Measurements from ENCODE around the gene PRMT7.

PRMT7 gene

GRCh38 chr16:68364561-68364998 lies 53.8 kb downstream of the PRMT7 start:
- Histone ChIP-seq H3K9ac (ENCODE audit: low read length) (no peak overlapping the region), H3K36me3 (ENCODE audit: control insufficient read depth, insufficient read depth, low read length) (peaks cover 13% of the 10 kb centered on the region), H3K9me3 (ENCODE audit: control insufficient read depth, low read length) (no peaks in the 10 kb centered on the region), H3K4me3 (ENCODE audit: low read length) (no peak overlapping the region), H3K4me1 (ENCODE audit: control insufficient read depth, insufficient read depth, low read length) (peaks cover 4% of the 10 kb centered on the region), H3K27me3 (ENCODE audit: control insufficient read depth, insufficient read depth, low read length) (no peaks in the 10 kb centered on the region)

- H3K27me3 ChIP-seq (ENCODE audit: control insufficient read depth, insufficient read depth, low read length), result no peaks in the 10 kb centered on the region
Measured at GRCh38 chr16:68365167-68365817, 54.5 kb downstream of the PRMT7 start.

GRCh38 chr16:68366062-68366461 lies 55.2 kb downstream of the PRMT7 start:
- peaks cover 4% of the 10 kb centered on the region for H3K4me1 ChIP-seq (ENCODE audit: control insufficient read depth, insufficient read depth, low read length)
- peaks cover 13% of the 10 kb centered on the region for H3K36me3 ChIP-seq (ENCODE audit: control insufficient read depth, insufficient read depth, low read length)
- H3K9me3 ChIP-seq (ENCODE audit: control insufficient read depth, low read length), result no peaks in the 10 kb centered on the region
- H3K4me3 ChIP-seq (ENCODE audit: low read length), result no peak overlapping the region
- H3K27me3 ChIP-seq (ENCODE audit: control insufficient read depth, insufficient read depth, low read length), result no peaks in the 10 kb centered on the region
- no peak overlapping the region for H3K9ac ChIP-seq (ENCODE audit: low read length)

More at GRCh38 chr16:68365167-68365817, 54.5 kb downstream of the PRMT7 start:
- Histone ChIP-seq H3K9me3 (ENCODE audit: control insufficient read depth, low read length) (no peaks in the 10 kb centered on the region), H3K4me1 (ENCODE audit: control insufficient read depth, insufficient read depth, low read length) (peaks cover 4% of the 10 kb centered on the region), H3K4me3 (ENCODE audit: low read length) (no peak overlapping the region), H3K9ac (ENCODE audit: low read length) (no peak overlapping the region), H3K36me3 (ENCODE audit: control insufficient read depth, insufficient read depth, low read length) (peaks cover 13% of the 10 kb centered on the region)

GRCh38 chr16:68367030-68367429 lies 56.2 kb downstream of the PRMT7 start:
- Histone ChIP-seq H3K27me3 (ENCODE audit: control insufficient read depth, insufficient read depth, low read length) (no peaks in the 10 kb centered on the region), H3K4me3 (ENCODE audit: low read length) (no peak overlapping the region), H3K36me3 (ENCODE audit: control insufficient read depth, insufficient read depth, low read length) (peaks cover 13% of the 10 kb centered on the region), H3K9me3 (ENCODE audit: control insufficient read depth, low read length) (no peaks in the 10 kb centered on the region), H3K9ac (ENCODE audit: low read length) (no peak overlapping the region), H3K4me1 (ENCODE audit: control insufficient read depth, insufficient read depth, low read length) (peaks cover 4% of the 10 kb centered on the region)

GRCh38 chr16:68367440-68367839 lies 56.6 kb downstream of the PRMT7 start:
- Histone ChIP-seq H3K9ac (ENCODE audit: low read length) (no peak overlapping the region), H3K4me1 (ENCODE audit: control insufficient read depth, insufficient read depth, low read length) (peaks cover 4% of the 10 kb centered on the region)

GRCh38 chr16:68367891-68368290 lies 57.1 kb downstream of the PRMT7 start:
- Histone ChIP-seq H3K4me3 (ENCODE audit: low read length) (no peak overlapping the region), H3K4me1 (ENCODE audit: control insufficient read depth, insufficient read depth, low read length) (peaks cover 4% of the 10 kb centered on the region), H3K9me3 (ENCODE audit: control insufficient read depth, low read length) (no peaks in the 10 kb centered on the region), H3K36me3 (ENCODE audit: control insufficient read depth, insufficient read depth, low read length) (peaks cover 13% of the 10 kb centered on the region), H3K27me3 (ENCODE audit: control insufficient read depth, insufficient read depth, low read length) (no peaks in the 10 kb centered on the region), H3K9ac (ENCODE audit: low read length) (no peak overlapping the region)

More at GRCh38 chr16:68367440-68367839, 56.6 kb downstream of the PRMT7 start:
- H3K9me3 ChIP-seq (ENCODE audit: control insufficient read depth, low read length), result no peaks in the 10 kb centered on the region
- H3K4me3 ChIP-seq (ENCODE audit: low read length), result no peak overlapping the region
- no peaks in the 10 kb centered on the region for H3K27me3 ChIP-seq (ENCODE audit: control insufficient read depth, insufficient read depth, low read length)
- peaks cover 13% of the 10 kb centered on the region for H3K36me3 ChIP-seq (ENCODE audit: control insufficient read depth, insufficient read depth, low read length)

GRCh38 chr16:68368301-68368888 lies 57.6 kb downstream of the PRMT7 start:
- no peak overlapping the region for H3K9ac ChIP-seq (ENCODE audit: low read length)
- H3K27me3 ChIP-seq (ENCODE audit: control insufficient read depth, insufficient read depth, low read length), result no peaks in the 10 kb centered on the region
- peaks cover 9% of the 10 kb centered on the region for H3K4me1 ChIP-seq (ENCODE audit: control insufficient read depth, insufficient read depth, low read length)
- peaks cover 13% of the 10 kb centered on the region for H3K36me3 ChIP-seq (ENCODE audit: control insufficient read depth, insufficient read depth, low read length)
- H3K9me3 ChIP-seq (ENCODE audit: control insufficient read depth, low read length), result no peaks in the 10 kb centered on the region
- no peak overlapping the region for H3K4me3 ChIP-seq (ENCODE audit: low read length)

GRCh38 chr16:68369168-68369567 lies 58.3 kb downstream of the PRMT7 start:
- no peak overlapping the region for H3K9ac ChIP-seq (ENCODE audit: low read length)
- no peaks in the 10 kb centered on the region for H3K27me3 ChIP-seq (ENCODE audit: control insufficient read depth, insufficient read depth, low read length)
- peaks cover 16% of the 10 kb centered on the region for H3K4me1 ChIP-seq (ENCODE audit: control insufficient read depth, insufficient read depth, low read length)
- no peak overlapping the region for H3K4me3 ChIP-seq (ENCODE audit: low read length)
- H3K9me3 ChIP-seq (ENCODE audit: control insufficient read depth, low read length), result no peaks in the 10 kb centered on the region
- peaks cover 7% of the 10 kb centered on the region for H3K36me3 ChIP-seq (ENCODE audit: control insufficient read depth, insufficient read depth, low read length)

- Histone ChIP-seq H3K27me3 (ENCODE audit: control insufficient read depth, insufficient read depth, low read length) (no peaks in the 10 kb centered on the region), H3K9me3 (ENCODE audit: control insufficient read depth, low read length) (no peaks in the 10 kb centered on the region), H3K36me3 (ENCODE audit: control insufficient read depth, insufficient read depth, low read length) (no peaks in the 10 kb centered on the region), H3K4me3 (ENCODE audit: low read length) (no peak overlapping the region), H3K9ac (ENCODE audit: low read length) (no peak overlapping the region), H3K4me1 (ENCODE audit: control insufficient read depth, insufficient read depth, low read length) (peaks cover 21% of the 10 kb centered on the region)
Measured at GRCh38 chr16:68369697-68370580, 59.1 kb downstream of the PRMT7 start.

GRCh38 chr16:68370581-68371275 lies 59.9 kb downstream of the PRMT7 start:
- Histone ChIP-seq H3K36me3 (ENCODE audit: control insufficient read depth, insufficient read depth, low read length) (no peaks in the 10 kb centered on the region), H3K4me3 (ENCODE audit: low read length) (no peak overlapping the region), H3K4me1 (ENCODE audit: control insufficient read depth, insufficient read depth, low read length) (peaks cover 23% of the 10 kb centered on the region), H3K9me3 (ENCODE audit: control insufficient read depth, low read length) (no peaks in the 10 kb centered on the region), H3K27me3 (ENCODE audit: control insufficient read depth, insufficient read depth, low read length) (no peaks in the 10 kb centered on the region), H3K9ac (ENCODE audit: low read length) (no peak overlapping the region)

- Histone ChIP-seq H3K9ac (ENCODE audit: low read length) (no peak overlapping the region), H3K9me3 (ENCODE audit: control insufficient read depth, low read length) (no peaks in the 10 kb centered on the region), H3K36me3 (ENCODE audit: control insufficient read depth, insufficient read depth, low read length) (no peaks in the 10 kb centered on the region), H3K4me3 (ENCODE audit: low read length) (no peak overlapping the region), H3K27me3 (ENCODE audit: control insufficient read depth, insufficient read depth, low read length) (no peaks in the 10 kb centered on the region), H3K4me1 (ENCODE audit: control insufficient read depth, insufficient read depth, low read length) (peaks cover 26% of the 10 kb centered on the region)
Measured at GRCh38 chr16:68371276-68371651, 60.4 kb downstream of the PRMT7 start.

All from mucosa of stomach (tissue), 1 donor.